ENCODE results near the gene SPOCK1.

Gene SPOCK1

GRCh38 chr5:137092831-137093230, 406.3 kb downstream of the SPOCK1 start:
- H3K27me3 ChIP-seq (replicated peaks; ENCODE audit: control insufficient read depth, insufficient read depth, low read length, poor library complexity, severe bottlenecking) = no peaks in the 10 kb centered on the region
- no peak overlapping the region for H3K4me3 ChIP-seq (ENCODE audit: insufficient read depth, low read depth, low read length, poor library complexity, severe bottlenecking)
- DNase-seq = no peak
- H3K27ac ChIP-seq (ENCODE audit: insufficient read depth, low read length, poor library complexity, severe bottlenecking) = no peak overlapping the region
- no peaks in the 10 kb centered on the region for H3K9me3 ChIP-seq (ENCODE audit: control insufficient read depth, low read length)
- H3K4me1 ChIP-seq (ENCODE audit: control insufficient read depth, insufficient read depth, low read length, poor library complexity, severe bottlenecking) = no peaks in the 10 kb centered on the region
- H3K36me3 ChIP-seq (ENCODE audit: control insufficient read depth, insufficient read depth, low read length) = no peaks in the 10 kb centered on the region

- Histone ChIP-seq H3K27ac (ENCODE audit: insufficient read depth, low read length, poor library complexity, severe bottlenecking) (no peak overlapping the region), H3K36me3 (ENCODE audit: control insufficient read depth, insufficient read depth, low read length) (no peaks in the 10 kb centered on the region), H3K27me3 (replicated peaks; ENCODE audit: control insufficient read depth, insufficient read depth, low read length, poor library complexity, severe bottlenecking) (no peaks in the 10 kb centered on the region), H3K4me1 (ENCODE audit: control insufficient read depth, insufficient read depth, low read length, poor library complexity, severe bottlenecking) (no peaks in the 10 kb centered on the region), H3K4me3 (ENCODE audit: insufficient read depth, low read depth, low read length, poor library complexity, severe bottlenecking) (no peak overlapping the region), H3K9me3 (ENCODE audit: control insufficient read depth, low read length) (no peaks in the 10 kb centered on the region)
- no peak for DNase-seq
Observed at GRCh38 chr5:137091472-137091871, 407.7 kb downstream of the SPOCK1 start.

GRCh38 chr5:137090721-137091120, 408.4 kb downstream of the SPOCK1 start:
- H3K9me3 ChIP-seq (ENCODE audit: control insufficient read depth, low read length) = no peaks in the 10 kb centered on the region
- H3K27ac ChIP-seq (ENCODE audit: insufficient read depth, low read length, poor library complexity, severe bottlenecking) = no peak overlapping the region
- no peaks in the 10 kb centered on the region for H3K36me3 ChIP-seq (ENCODE audit: control insufficient read depth, insufficient read depth, low read length)
- no peak for DNase-seq
- H3K4me1 ChIP-seq (ENCODE audit: control insufficient read depth, insufficient read depth, low read length, poor library complexity, severe bottlenecking) = no peaks in the 10 kb centered on the region
- no peaks in the 10 kb centered on the region for H3K27me3 ChIP-seq (replicated peaks; ENCODE audit: control insufficient read depth, insufficient read depth, low read length, poor library complexity, severe bottlenecking)
- H3K4me3 ChIP-seq (ENCODE audit: insufficient read depth, low read depth, low read length, poor library complexity, severe bottlenecking) = no peak overlapping the region

GRCh38 chr5:137090151-137090550, 409.0 kb downstream of the SPOCK1 start:
- H3K27me3 ChIP-seq (replicated peaks; ENCODE audit: control insufficient read depth, insufficient read depth, low read length, poor library complexity, severe bottlenecking) = no peaks in the 10 kb centered on the region

GRCh38 chr5:137088175-137088574, 411.0 kb downstream of the SPOCK1 start:
- Histone ChIP-seq H3K27me3 (replicated peaks; ENCODE audit: control insufficient read depth, insufficient read depth, low read length, poor library complexity, severe bottlenecking) (no peaks in the 10 kb centered on the region), H3K36me3 (ENCODE audit: control insufficient read depth, insufficient read depth, low read length) (no peaks in the 10 kb centered on the region), H3K9me3 (ENCODE audit: control insufficient read depth, low read length) (no peaks in the 10 kb centered on the region), H3K4me1 (ENCODE audit: control insufficient read depth, insufficient read depth, low read length, poor library complexity, severe bottlenecking) (no peaks in the 10 kb centered on the region), H3K4me3 (ENCODE audit: insufficient read depth, low read depth, low read length, poor library complexity, severe bottlenecking) (no peak overlapping the region), H3K27ac (ENCODE audit: insufficient read depth, low read length, poor library complexity, severe bottlenecking) (no peak overlapping the region)
- no peak for DNase-seq

More at GRCh38 chr5:137090151-137090550, 409.0 kb downstream of the SPOCK1 start:
- no peak overlapping the region for H3K4me3 ChIP-seq (ENCODE audit: insufficient read depth, low read depth, low read length, poor library complexity, severe bottlenecking)
- no peak overlapping the region for H3K27ac ChIP-seq (ENCODE audit: insufficient read depth, low read length, poor library complexity, severe bottlenecking)
- DNase-seq = no peak
- H3K36me3 ChIP-seq (ENCODE audit: control insufficient read depth, insufficient read depth, low read length) = no peaks in the 10 kb centered on the region
- H3K9me3 ChIP-seq (ENCODE audit: control insufficient read depth, low read length) = no peaks in the 10 kb centered on the region
- no peaks in the 10 kb centered on the region for H3K4me1 ChIP-seq (ENCODE audit: control insufficient read depth, insufficient read depth, low read length, poor library complexity, severe bottlenecking)

- H3K27me3 ChIP-seq (replicated peaks; ENCODE audit: control insufficient read depth, insufficient read depth, low read length, poor library complexity, severe bottlenecking) = no peaks in the 10 kb centered on the region
- DNase-seq = no peak
Observed at GRCh38 chr5:137086342-137086741, 412.8 kb downstream of the SPOCK1 start.

GRCh38 chr5:137085206-137085605, 413.9 kb downstream of the SPOCK1 start:
- Histone ChIP-seq H3K4me3 (ENCODE audit: insufficient read depth, low read depth, low read length, poor library complexity, severe bottlenecking) (no peak overlapping the region), H3K9me3 (ENCODE audit: control insufficient read depth, low read length) (no peaks in the 10 kb centered on the region), H3K36me3 (ENCODE audit: control insufficient read depth, insufficient read depth, low read length) (no peaks in the 10 kb centered on the region), H3K27me3 (replicated peaks; ENCODE audit: control insufficient read depth, insufficient read depth, low read length, poor library complexity, severe bottlenecking) (no peaks in the 10 kb centered on the region), H3K27ac (ENCODE audit: insufficient read depth, low read length, poor library complexity, severe bottlenecking) (no peak overlapping the region), H3K4me1 (ENCODE audit: control insufficient read depth, insufficient read depth, low read length, poor library complexity, severe bottlenecking) (no peaks in the 10 kb centered on the region)
- DNase-seq = no peak

More at GRCh38 chr5:137086342-137086741, 412.8 kb downstream of the SPOCK1 start:
- Histone ChIP-seq H3K4me3 (ENCODE audit: insufficient read depth, low read depth, low read length, poor library complexity, severe bottlenecking) (no peak overlapping the region), H3K9me3 (ENCODE audit: control insufficient read depth, low read length) (no peaks in the 10 kb centered on the region), H3K27ac (ENCODE audit: insufficient read depth, low read length, poor library complexity, severe bottlenecking) (no peak overlapping the region), H3K36me3 (ENCODE audit: control insufficient read depth, insufficient read depth, low read length) (no peaks in the 10 kb centered on the region), H3K4me1 (ENCODE audit: control insufficient read depth, insufficient read depth, low read length, poor library complexity, severe bottlenecking) (no peaks in the 10 kb centered on the region)

- H3K27ac ChIP-seq (ENCODE audit: insufficient read depth, low read length, poor library complexity, severe bottlenecking) = no peak overlapping the region
- H3K36me3 ChIP-seq (ENCODE audit: control insufficient read depth, insufficient read depth, low read length) = no peaks in the 10 kb centered on the region
- no peak overlapping the region for H3K4me3 ChIP-seq (ENCODE audit: insufficient read depth, low read depth, low read length, poor library complexity, severe bottlenecking)
- no peaks in the 10 kb centered on the region for H3K4me1 ChIP-seq (ENCODE audit: control insufficient read depth, insufficient read depth, low read length, poor library complexity, severe bottlenecking)
- no peak for DNase-seq
- H3K27me3 ChIP-seq (replicated peaks; ENCODE audit: control insufficient read depth, insufficient read depth, low read length, poor library complexity, severe bottlenecking) = no peaks in the 10 kb centered on the region
- no peaks in the 10 kb centered on the region for H3K9me3 ChIP-seq (ENCODE audit: control insufficient read depth, low read length)
Observed at GRCh38 chr5:137084016-137084415, 415.1 kb downstream of the SPOCK1 start.

- no peaks in the 10 kb centered on the region for H3K27me3 ChIP-seq (replicated peaks; ENCODE audit: control insufficient read depth, insufficient read depth, low read length, poor library complexity, severe bottlenecking)
- no peak for DNase-seq
- no peaks in the 10 kb centered on the region for H3K9me3 ChIP-seq (ENCODE audit: control insufficient read depth, low read length)
- H3K36me3 ChIP-seq (ENCODE audit: control insufficient read depth, insufficient read depth, low read length) = no peaks in the 10 kb centered on the region
- no peak overlapping the region for H3K27ac ChIP-seq (ENCODE audit: insufficient read depth, low read length, poor library complexity, severe bottlenecking)
- H3K4me3 ChIP-seq (ENCODE audit: insufficient read depth, low read depth, low read length, poor library complexity, severe bottlenecking) = no peak overlapping the region
- no peaks in the 10 kb centered on the region for H3K4me1 ChIP-seq (ENCODE audit: control insufficient read depth, insufficient read depth, low read length, poor library complexity, severe bottlenecking)
Observed at GRCh38 chr5:137082951-137083350, 416.2 kb downstream of the SPOCK1 start.

GRCh38 chr5:137078171-137078665, 420.9 kb downstream of the SPOCK1 start:
- Histone ChIP-seq H3K27me3 (replicated peaks; ENCODE audit: control insufficient read depth, insufficient read depth, low read length, poor library complexity, severe bottlenecking) (no peaks in the 10 kb centered on the region), H3K27ac (ENCODE audit: insufficient read depth, low read length, poor library complexity, severe bottlenecking) (no peak overlapping the region), H3K9me3 (ENCODE audit: control insufficient read depth, low read length) (no peaks in the 10 kb centered on the region), H3K36me3 (ENCODE audit: control insufficient read depth, insufficient read depth, low read length) (no peaks in the 10 kb centered on the region), H3K4me3 (ENCODE audit: insufficient read depth, low read depth, low read length, poor library complexity, severe bottlenecking) (no peak overlapping the region), H3K4me1 (ENCODE audit: control insufficient read depth, insufficient read depth, low read length, poor library complexity, severe bottlenecking) (no peaks in the 10 kb centered on the region)
- DNase-seq = no peak
